BLaER1 (cell line): ENCODE results near the gene TTC7B.

Source experiments
- H3K27ac ChIP-seq: shearing (Covaris generic); formaldehyde crosslinking; 2 replicates; pipeline ENCODE4 v1.8.1; 2022
- H3K27me3 ChIP-seq: shearing (Covaris generic); formaldehyde crosslinking; 2 replicates; pipeline ENCODE4 v1.8.1; 2022
- H3K36me3 ChIP-seq: shearing (Covaris generic); formaldehyde crosslinking; 2 replicates; pipeline ENCODE4 v1.8.1; 2022
- H3K4me1 ChIP-seq: shearing (Covaris generic); formaldehyde crosslinking; 2 replicates; pipeline ENCODE4 v1.8.1; 2022
- H3K4me2 ChIP-seq: shearing (Covaris generic); formaldehyde crosslinking; 2 replicates; pipeline ENCODE4 v1.8.1; 2022
- H3K4me3 ChIP-seq: shearing (Covaris generic); formaldehyde crosslinking; 2 replicates; pipeline ENCODE4 v1.8.1; 2022
- H3K9ac ChIP-seq: shearing (Covaris generic); formaldehyde crosslinking; 2 replicates; pipeline ENCODE4 v1.8.1; 2022
- H3K9me3 ChIP-seq: shearing (Covaris generic); formaldehyde crosslinking; 2 replicates; pipeline ENCODE4 v1.8.1; 2022
- H4K20me1 ChIP-seq: shearing (Covaris generic); formaldehyde crosslinking; 2 replicates; pipeline ENCODE4 v1.8.1; 2022
- Cebpa-rat ChIP-seq: shearing (Covaris generic); IDR thresholded peaks from 2 replicates; pipeline ENCODE4 v1.8.1; 2022

Gene TTC7B

DNA sequence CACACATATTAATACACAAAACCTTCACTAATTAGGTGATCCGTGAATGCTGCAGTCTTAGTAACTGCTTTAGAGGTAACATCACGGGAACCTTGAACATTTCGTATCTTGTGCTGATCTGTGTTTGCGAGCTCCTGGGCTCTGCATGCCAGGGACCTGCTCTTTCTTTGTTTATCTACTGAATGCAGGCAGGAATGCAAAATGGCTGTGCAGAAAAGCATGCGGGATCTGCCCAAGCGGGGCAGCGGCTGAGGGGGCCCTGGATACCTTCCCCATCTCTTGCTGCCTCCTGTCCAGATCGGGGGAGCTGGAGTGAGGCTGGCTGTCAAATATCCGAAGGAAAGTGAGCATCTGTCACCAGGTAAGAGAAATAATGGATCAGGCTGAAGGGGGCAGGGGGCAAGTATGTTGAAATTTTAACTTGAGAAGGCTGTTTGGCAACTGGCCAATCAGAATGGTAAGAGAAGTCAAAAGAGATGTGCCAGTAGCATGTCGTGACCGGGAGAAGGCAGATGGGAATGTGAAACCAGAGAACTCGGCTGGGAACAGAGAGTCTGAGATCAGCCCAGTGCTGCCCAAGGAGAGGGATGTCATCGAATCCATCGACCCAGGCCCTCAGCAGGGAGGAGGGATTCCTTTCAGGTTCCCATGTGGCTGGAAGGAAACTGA lies 191.4 kb downstream of the TTC7B start:
- Histone ChIP-seq H3K27me3 (no peaks in the 10 kb centered on the region), H3K4me3 (no peak overlapping the region), H4K20me1 (no peaks in the 10 kb centered on the region), H3K27ac (no peak overlapping the region), H3K4me2 (no peak overlapping the region), H3K4me1 (peaks cover 47% of the 10 kb centered on the region), H3K9ac (no peak overlapping the region), H3K36me3 (peaks cover 18% of the 10 kb centered on the region), H3K9me3 (no peaks in the 10 kb centered on the region)
- no peak for TF ChIP-seq Cebpa-rat

DNA sequence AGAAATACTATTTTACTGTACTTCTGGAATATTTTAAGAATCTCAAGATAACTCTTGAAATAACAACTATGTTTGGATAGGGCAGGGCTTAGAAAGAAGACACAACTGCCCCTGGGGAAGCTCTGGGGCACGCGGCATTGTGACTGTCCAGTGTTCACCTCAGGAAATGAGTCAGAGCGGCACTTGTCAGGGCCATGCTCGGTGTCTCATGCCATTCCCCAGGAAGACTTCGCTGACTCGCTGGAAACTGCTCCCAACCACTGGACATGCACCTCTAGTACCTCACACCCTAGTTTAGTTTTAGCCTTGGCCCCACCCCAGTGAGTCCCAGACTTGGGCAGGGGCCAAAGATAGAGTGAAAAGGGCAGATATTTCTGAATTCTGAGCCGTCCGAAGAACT lies 192.0 kb downstream of the TTC7B start:
- TF ChIP-seq Cebpa-rat: no peak
- Histone ChIP-seq H3K4me3 (no peak overlapping the region), H3K9me3 (no peaks in the 10 kb centered on the region), H3K27ac (no peak overlapping the region), H4K20me1 (no peaks in the 10 kb centered on the region), H3K27me3 (no peaks in the 10 kb centered on the region), H3K4me1 (peaks cover 40% of the 10 kb centered on the region), H3K9ac (no peak overlapping the region), H3K4me2 (no peak overlapping the region), H3K36me3 (peaks cover 22% of the 10 kb centered on the region)

DNA sequence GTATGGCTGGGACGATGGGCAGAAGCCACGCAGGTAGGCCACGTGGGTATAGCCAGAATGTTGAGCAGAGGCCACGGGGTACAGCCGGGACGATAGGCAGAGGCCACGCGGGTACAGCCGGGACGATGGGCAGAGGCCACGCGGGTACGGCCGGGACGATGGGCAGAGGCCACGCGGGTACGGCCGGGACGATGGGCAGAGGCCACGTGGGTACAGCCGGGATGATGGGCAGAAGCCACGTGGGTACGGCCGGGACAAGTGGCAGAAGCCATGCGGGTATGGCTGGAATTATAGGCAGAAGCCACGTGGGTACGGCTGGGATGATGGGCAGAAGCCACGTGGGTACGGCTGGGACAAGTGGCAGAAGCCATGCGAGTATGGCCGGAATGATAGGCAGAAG lies 195.0 kb downstream of the TTC7B start:
- Histone ChIP-seq H3K4me1 (peaks cover 13% of the 10 kb centered on the region), H3K9ac (no peak overlapping the region), H3K27me3 (no peaks in the 10 kb centered on the region), H3K9me3 (no peaks in the 10 kb centered on the region), H3K36me3 (peaks cover 31% of the 10 kb centered on the region), H3K27ac (no peak overlapping the region), H3K4me3 (no peak overlapping the region), H3K4me2 (peak overlapping the region; percentile 53; the same call in 1 of the 2 replicates), H4K20me1 (no peaks in the 10 kb centered on the region)
- TF ChIP-seq Cebpa-rat: no peak

DNA sequence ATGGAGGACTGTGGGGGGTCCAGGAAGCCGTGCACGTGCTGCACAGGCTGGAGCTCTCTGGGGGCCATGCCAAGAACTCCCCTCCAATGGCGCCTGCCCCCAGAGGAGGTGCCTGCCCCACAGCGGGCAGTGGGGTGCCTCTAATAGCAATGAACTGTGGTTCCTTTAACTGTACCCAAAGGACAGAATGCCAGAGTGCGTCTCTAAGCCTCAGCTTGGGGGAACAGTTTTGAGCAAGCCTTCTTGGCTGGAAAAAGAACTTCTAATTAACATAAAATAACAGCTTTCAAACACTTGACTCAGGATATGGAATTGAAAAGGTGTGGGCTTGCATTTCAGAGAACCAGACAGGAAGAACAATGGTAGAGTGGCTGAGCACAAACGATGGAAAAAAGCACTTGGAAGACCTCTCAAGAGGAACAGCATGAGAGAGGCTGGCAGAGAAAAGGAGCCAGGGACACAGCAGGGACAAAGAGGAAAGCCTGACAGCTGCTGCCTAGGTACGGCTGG lies 195.6 kb downstream of the TTC7B start:
- Histone ChIP-seq H3K9me3 (no peaks in the 10 kb centered on the region), H3K4me1 (peaks cover 13% of the 10 kb centered on the region), H4K20me1 (no peaks in the 10 kb centered on the region), H3K9ac (no peak overlapping the region), H3K4me3 (no peak overlapping the region), H3K36me3 (peaks cover 31% of the 10 kb centered on the region), H3K27ac (no peak overlapping the region), H3K4me2 (peak overlapping the region; percentile 53), H3K27me3 (no peaks in the 10 kb centered on the region)
- no peak for TF ChIP-seq Cebpa-rat

DNA sequence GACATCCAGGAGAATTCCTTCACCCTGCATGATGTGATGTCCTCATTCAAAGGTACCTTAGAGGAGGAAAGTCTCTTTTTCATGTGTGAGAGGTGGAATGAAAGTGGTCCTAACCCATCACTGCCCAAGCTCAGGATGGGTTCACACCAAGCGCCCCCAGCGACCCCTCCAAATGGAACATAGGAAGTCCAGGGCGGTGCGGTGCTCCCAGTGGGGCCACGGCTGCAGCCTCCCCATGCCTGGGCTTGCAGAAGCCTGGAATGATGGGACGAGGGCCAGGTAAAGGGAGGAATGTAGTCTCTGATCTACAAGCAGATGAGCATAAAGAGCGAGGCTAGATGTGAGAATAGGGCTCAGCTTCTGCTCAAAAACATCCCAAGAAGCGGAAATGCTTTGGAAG lies 196.3 kb downstream of the TTC7B start:
- no peak for TF ChIP-seq Cebpa-rat
- peaks cover 13% of the 10 kb centered on the region for H3K4me1 ChIP-seq
- H4K20me1 ChIP-seq: no peaks in the 10 kb centered on the region
- H3K4me3 ChIP-seq: no peak overlapping the region
- no peaks in the 10 kb centered on the region for H3K9me3 ChIP-seq
- peaks cover 31% of the 10 kb centered on the region for H3K36me3 ChIP-seq
- H3K9ac ChIP-seq: no peak overlapping the region
- H3K4me2 ChIP-seq: no peak overlapping the region
- H3K27me3 ChIP-seq: no peaks in the 10 kb centered on the region
- H3K27ac ChIP-seq: no peak overlapping the region

DNA sequence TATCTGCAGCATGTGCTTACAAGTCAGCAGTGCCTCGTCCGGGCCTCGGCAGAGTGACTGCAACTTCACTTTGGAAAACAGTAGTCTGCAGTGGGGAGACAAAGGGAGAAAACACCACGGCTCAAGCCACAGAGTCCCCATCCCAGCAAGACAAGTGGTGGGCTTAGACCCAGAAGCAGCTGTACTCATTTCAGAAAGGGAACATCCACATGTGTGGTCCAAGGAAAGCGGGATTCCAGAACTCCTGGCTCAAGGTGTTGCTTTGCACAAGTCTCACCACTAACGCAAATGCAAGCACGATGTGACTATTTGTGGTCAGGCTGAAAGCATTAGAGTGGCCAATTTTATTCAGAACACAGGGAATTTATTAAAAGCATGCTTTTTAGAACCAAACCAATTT lies 198.3 kb downstream of the TTC7B start:
- no peaks in the 10 kb centered on the region for H3K9me3 ChIP-seq
- H3K9ac ChIP-seq: no peak overlapping the region
- H3K27me3 ChIP-seq: no peaks in the 10 kb centered on the region
- no peak for TF ChIP-seq Cebpa-rat
- peaks cover 39% of the 10 kb centered on the region for H3K36me3 ChIP-seq
- peaks cover 13% of the 10 kb centered on the region for H3K4me1 ChIP-seq
- H3K27ac ChIP-seq: no peak overlapping the region
- H3K4me3 ChIP-seq: no peak overlapping the region
- no peaks in the 10 kb centered on the region for H4K20me1 ChIP-seq
- no peak overlapping the region for H3K4me2 ChIP-seq

DNA sequence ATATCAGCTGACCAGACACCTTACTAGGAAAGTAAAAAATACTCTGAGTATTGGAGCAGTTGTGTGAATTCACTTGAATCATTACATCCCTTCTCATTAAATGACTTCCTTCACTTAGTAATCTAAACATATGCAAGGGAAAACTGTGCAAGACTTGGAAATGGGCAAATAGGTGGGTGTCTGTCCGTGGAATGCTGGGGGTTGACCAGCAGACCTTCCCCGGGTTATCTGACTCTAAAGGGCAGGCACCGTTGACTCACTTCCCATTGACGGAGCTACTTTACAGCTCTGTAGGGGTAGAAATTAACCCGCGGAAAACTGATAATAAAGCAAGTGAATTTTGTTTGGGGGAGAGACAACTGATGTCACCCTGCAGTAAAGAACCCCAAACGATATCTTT lies 199.3 kb downstream of the TTC7B start:
- TF ChIP-seq Cebpa-rat: no peak
- H3K27ac ChIP-seq: no peak overlapping the region
- no peak overlapping the region for H3K4me2 ChIP-seq
- H3K27me3 ChIP-seq: no peaks in the 10 kb centered on the region
- H3K4me3 ChIP-seq: no peak overlapping the region
- H3K36me3 ChIP-seq: peaks cover 39% of the 10 kb centered on the region
- H3K9me3 ChIP-seq: no peaks in the 10 kb centered on the region
- no peaks in the 10 kb centered on the region for H4K20me1 ChIP-seq
- no peak overlapping the region for H3K9ac ChIP-seq
- H3K4me1 ChIP-seq: peaks cover 17% of the 10 kb centered on the region

DNA sequence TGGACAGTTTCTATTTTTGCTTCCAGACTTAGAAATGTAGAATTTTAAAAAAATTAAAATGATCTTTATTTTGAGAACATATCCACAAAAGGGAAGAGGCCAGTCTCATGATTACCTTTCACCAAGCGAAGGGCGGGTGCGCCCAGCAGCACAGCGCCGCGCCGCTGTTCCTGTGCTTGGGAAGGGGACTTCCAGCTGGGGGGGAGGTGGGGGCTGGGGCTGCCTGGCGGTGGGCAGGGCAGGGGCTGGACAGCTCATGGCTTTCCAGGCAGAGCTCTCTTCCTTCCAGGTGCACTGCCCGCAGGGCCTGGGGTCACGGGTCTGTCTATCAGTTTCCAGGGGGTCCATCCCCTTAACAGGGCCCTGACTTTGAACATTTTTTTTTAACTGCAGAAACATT lies 199.9 kb downstream of the TTC7B start:
- Histone ChIP-seq H3K27ac (no peak overlapping the region), H3K9ac (no peak overlapping the region), H3K27me3 (no peaks in the 10 kb centered on the region), H3K36me3 (peaks cover 35% of the 10 kb centered on the region), H3K4me2 (no peak overlapping the region), H4K20me1 (no peaks in the 10 kb centered on the region), H3K9me3 (no peaks in the 10 kb centered on the region), H3K4me1 (peaks cover 23% of the 10 kb centered on the region), H3K4me3 (no peak overlapping the region)
- TF ChIP-seq Cebpa-rat: no peak

DNA sequence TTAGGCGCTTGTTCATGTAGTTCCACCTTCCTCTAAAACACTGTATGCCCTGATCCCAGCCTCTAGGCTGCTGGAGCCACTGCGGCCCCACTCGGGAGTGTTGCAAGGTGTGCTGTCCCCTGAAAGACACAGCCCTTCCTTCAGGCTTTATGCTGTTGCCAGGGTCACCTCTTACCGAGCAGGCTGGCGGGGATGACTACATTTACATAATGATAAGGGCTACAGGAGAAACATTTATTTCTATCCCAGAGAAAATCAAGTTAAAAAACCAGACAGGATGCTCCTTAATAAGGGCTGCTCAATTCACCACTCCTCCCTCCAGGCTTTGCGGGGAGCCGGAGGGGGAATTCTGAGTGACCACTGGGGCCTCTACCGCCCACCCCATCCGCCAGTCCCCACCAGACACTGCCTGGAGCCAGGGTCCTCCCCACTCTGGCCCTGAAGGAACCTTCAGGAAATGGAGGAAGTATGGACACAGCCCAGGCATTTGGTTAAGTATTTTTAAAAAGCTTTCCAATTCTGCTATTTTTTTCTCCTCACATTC lies 200.6 kb downstream of the TTC7B start:
- Histone ChIP-seq H4K20me1 (no peaks in the 10 kb centered on the region), H3K9ac (no peak overlapping the region), H3K4me2 (no peak overlapping the region), H3K27ac (no peak overlapping the region), H3K36me3 (peaks cover 28% of the 10 kb centered on the region), H3K27me3 (no peaks in the 10 kb centered on the region), H3K9me3 (no peaks in the 10 kb centered on the region), H3K4me1 (peaks cover 19% of the 10 kb centered on the region), H3K4me3 (no peak overlapping the region)
- TF ChIP-seq Cebpa-rat: no peak

DNA sequence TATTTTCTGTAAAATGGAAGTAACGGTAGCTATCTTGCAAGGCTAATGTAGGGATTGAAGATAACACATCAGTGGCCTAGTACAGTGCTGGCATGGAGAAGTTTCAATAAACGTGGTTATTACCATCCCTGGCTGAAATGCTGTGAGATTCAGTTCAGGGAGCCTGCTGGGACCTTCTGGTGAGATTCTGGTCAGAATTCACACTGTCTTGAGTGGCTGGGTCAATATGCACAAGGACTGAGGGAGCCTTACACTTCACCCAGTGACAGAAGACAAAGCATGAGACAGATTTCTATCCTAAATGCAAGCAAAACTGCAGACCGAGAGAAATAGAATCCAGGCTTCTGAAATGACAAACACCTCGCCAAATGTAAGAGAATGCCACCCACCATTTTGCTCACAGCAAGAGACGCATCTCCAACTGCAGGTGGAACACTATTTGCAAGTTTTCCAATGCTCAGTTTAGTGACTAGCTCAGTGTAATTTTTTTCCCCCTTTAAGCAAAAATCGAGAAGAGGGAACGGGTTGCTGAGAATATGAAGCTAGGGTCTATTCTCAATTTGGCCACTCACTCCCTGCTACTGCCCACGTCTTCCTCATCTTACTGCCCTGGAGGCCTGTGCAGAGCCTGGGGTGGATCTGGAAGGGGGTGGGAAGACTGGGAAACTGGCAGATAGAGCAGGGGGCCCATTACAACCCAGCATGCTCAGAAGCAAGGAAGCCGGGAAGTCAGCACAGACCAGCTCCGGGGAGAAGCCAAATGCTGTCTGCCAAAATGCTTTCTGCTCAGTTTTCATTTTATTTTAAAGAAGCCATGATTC lies 201.3 kb downstream of the TTC7B start:
- Histone ChIP-seq H3K4me1 (peaks cover 13% of the 10 kb centered on the region), H3K27me3 (no peaks in the 10 kb centered on the region), H3K4me3 (no peak overlapping the region), H3K4me2 (no peak overlapping the region), H3K9ac (no peak overlapping the region), H3K27ac (no peak overlapping the region), H4K20me1 (no peaks in the 10 kb centered on the region), H3K9me3 (no peaks in the 10 kb centered on the region), H3K36me3 (peaks cover 21% of the 10 kb centered on the region)
- no peak for TF ChIP-seq Cebpa-rat
